PFSK-1 (cell line): ENCODE results near the gene SLC8B1.

Experiments used
- FOXP2 ChIP-seq: optimal IDR thresholded peaks from 2 replicates; pipeline ENCODE3; 2011; ENCODE audit warnings: borderline replicate concordance, control low read depth, inconsistent platforms; ENCODE audit not compliant: insufficient read depth; ENCODE audit errors: extremely low read length, extremely low read depth
- POLR2AphosphoS5 ChIP-seq: IDR thresholded peaks from 2 replicates; pipeline ENCODE4 v1.6.1; 2012; ENCODE audit warnings: low read depth, mild to moderate bottlenecking, control low read depth, low read length, moderate library complexity
- REST ChIP-seq, 2 experiments: IDR thresholded peaks; 2 replicates each; pipeline versions ENCODE4 v1.6.1 to v1.8.0; 2011 to 2012; ENCODE audit warnings: low read depth in 2 of 2, low read length in 2 of 2, control low read depth in 1 of 2, inconsistent platforms in 1 of 2, mild to moderate bottlenecking in 1 of 2, moderate library complexity in 1 of 2; ENCODE audit not compliant: insufficient read depth in 1 of 2
- SIN3A ChIP-seq: IDR thresholded peaks from 2 replicates; pipeline ENCODE4 v1.6.1; 2012; ENCODE audit warnings: mild to moderate bottlenecking, low read length, moderate library complexity, borderline replicate concordance; ENCODE audit not compliant: insufficient read depth
- TAF1 ChIP-seq: IDR thresholded peaks from 2 replicates; pipeline ENCODE4 v1.6.1; 2012; ENCODE audit warnings: low read length, control low read depth, borderline replicate concordance; ENCODE audit not compliant: insufficient read depth

Gene SLC8B1

DNA sequence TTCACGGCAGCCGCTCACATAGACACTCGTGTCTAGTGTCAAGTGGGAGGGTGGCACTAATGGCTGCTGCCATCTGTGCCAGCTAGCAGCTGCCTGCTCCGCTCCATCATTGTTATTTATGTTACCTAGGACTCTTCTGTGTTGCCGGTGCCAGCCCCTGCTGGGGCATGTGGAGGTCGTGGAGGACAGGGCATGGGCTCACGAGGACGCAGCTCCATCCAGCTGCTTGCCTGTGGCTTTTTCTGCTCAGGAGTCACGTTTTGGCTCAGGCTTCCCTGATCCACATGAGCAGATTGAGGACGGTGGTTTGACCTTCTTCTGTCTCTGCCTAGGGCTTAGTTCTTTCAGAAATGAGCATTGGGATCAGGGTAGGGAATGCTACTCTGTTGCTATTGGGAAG is 82.4 kb downstream of the SLC8B1 start:
- no peak for TF ChIP-seq FOXP2
- TF ChIP-seq TAF1: no peak
- TF ChIP-seq REST (IDR thresholded peaks at IDR 0.05; ENCODE audit: insufficient read depth in 1 of 2, low read depth in 2 of 2, low read length in 2 of 2): no peak
- TF ChIP-seq POLR2AphosphoS5: no peak
- no peak for TF ChIP-seq SIN3A

GRCh38 chr12:113251404-113252070 is 83.4 kb downstream of the SLC8B1 start:
- TF ChIP-seq FOXP2: no peak
- TF ChIP-seq REST (IDR thresholded peaks at IDR 0.05; ENCODE audit: insufficient read depth in 1 of 2, low read depth in 2 of 2, low read length in 2 of 2): no peak
- no peak for TF ChIP-seq POLR2AphosphoS5
- no peak for TF ChIP-seq SIN3A
- no peak for TF ChIP-seq TAF1

DNA sequence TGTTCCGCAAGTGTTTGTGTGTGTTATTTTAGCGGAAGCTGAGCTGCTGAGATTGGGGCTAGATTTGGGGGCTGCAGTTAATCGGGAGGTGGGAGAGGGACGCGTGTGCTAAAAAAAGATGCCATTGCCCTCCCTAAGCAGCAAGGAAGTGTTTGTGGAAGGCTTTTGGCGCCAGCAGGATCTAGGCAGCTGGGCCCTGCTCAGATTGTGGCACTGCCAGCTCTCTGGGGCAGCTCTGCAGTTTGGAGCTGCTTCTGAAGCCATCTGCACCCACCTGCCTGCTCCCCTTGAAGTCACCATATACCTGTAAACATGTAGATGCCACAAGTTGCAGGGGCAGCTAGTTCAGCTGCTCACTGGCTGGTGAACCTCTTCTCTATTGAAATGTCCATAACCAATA is 84.9 kb downstream of the SLC8B1 start:
- no peak for TF ChIP-seq FOXP2
- no peak for TF ChIP-seq SIN3A
- TF ChIP-seq REST (IDR thresholded peaks at IDR 0.05; ENCODE audit: insufficient read depth in 1 of 2, low read depth in 2 of 2, low read length in 2 of 2): no peak
- no peak for TF ChIP-seq TAF1
- no peak for TF ChIP-seq POLR2AphosphoS5

DNA sequence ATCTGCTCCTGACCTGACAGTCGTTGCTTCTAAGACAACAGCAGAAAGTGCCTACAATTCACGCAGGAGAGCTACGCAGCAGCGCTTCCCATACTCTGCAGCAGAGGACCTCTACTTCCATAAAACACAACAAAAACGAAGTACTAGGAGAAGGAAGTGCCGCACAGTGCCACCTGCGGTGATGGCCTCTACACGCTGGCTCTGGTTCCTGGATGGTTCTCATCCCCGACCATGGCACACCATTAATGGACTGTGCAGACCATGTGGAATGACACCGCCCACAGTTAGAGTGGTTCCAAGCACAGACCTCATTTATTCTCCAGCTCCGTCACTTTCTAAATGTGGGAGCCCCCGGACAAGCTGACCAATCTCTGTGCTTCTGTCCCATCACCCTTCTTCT is 85.4 kb downstream of the SLC8B1 start:
- no peak for TF ChIP-seq SIN3A
- no peak for TF ChIP-seq FOXP2
- TF ChIP-seq REST (IDR thresholded peaks at IDR 0.05; ENCODE audit: insufficient read depth in 1 of 2, low read depth in 2 of 2, low read length in 2 of 2): no peak
- TF ChIP-seq POLR2AphosphoS5: no peak
- no peak for TF ChIP-seq TAF1

DNA sequence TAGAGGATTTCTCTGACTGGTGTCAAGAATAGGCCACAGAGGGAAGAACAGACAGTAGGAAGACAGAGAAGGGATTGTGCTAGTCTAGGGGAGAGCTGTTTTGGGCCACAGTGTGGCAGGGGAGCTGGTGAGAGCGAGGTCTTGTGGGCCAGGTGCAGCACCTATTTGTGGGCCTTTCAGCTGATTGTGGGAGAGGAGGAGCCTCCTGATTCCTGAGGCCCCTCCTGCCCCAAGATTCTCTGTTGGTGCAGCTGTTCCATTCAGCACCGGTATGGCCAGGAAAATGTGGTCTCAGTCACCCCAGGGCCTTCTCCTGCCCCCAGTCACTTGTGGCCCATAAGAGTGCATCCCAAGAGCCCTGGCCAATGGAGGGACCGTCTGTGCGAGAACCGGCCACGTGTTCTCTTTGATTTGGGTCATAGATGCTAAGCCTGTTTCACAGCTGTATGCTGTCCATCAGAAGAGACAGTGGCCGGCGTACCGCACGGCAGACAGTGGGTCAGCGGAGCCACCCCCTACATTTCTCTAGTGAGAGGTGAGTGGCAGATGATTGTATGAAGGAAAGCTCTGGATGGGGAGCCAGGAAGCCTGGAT is 86.0 kb downstream of the SLC8B1 start:
- no peak for TF ChIP-seq FOXP2
- TF ChIP-seq SIN3A: no peak
- no peak for TF ChIP-seq TAF1
- no peak for TF ChIP-seq POLR2AphosphoS5
- no peak for TF ChIP-seq REST (IDR thresholded peaks at IDR 0.05; ENCODE audit: insufficient read depth in 1 of 2, low read depth in 2 of 2, low read length in 2 of 2)
